Measurements from ENCODE around the gene PGAP3. TPM values are rescaled to one million over a fixed set of nuclear protein-coding genes. Genes with fewer than 3 reads are reported as not detected.
A peak's percentile ranks its signal among the peaks of the same experiment; 100 is the strongest.

The PGAP3 gene
- total RNA-seq, 4 donors from 2014 or later, result 4.6 to 24.8 (median 19.5) TPM

- H3K4me3 ChIP-seq, result no peak overlapping the region
- H3K36me3 ChIP-seq, result no peaks in the 10 kb centered on the region
- H3K27ac ChIP-seq, result no peak overlapping the region
- DNase-seq, result no peak
- no peaks in the 10 kb centered on the region for H3K27me3 ChIP-seq
- H3K4me1 ChIP-seq, result no peaks in the 10 kb centered on the region
- no peaks in the 10 kb centered on the region for H3K9me3 ChIP-seq
- TF ChIP-seq CTCF (IDR thresholded peaks at IDR 0.05) (no peak), POLR2A (IDR thresholded peaks at IDR 0.05) (no peak)
- intact Hi-C loops (cut with DNase I; ENCODE audit: low total_unique reads), result no loop called here
Measured at GRCh38 chr17:39696731-39697130, 8.9 kb upstream of the PGAP3 start.

- no peaks in the 10 kb centered on the region for H3K27me3 ChIP-seq
Measured at GRCh38 chr17:39695089-39695474, 7.2 kb upstream of the PGAP3 start.

GRCh38 chr17:39694593-39694992, 6.7 kb upstream of the PGAP3 start:
- no peak for TF ChIP-seq POLR2A (IDR thresholded peaks at IDR 0.05)
- no peak for TF ChIP-seq CTCF (IDR thresholded peaks at IDR 0.05)
- H3K36me3 ChIP-seq, result no peaks in the 10 kb centered on the region
- no peaks in the 10 kb centered on the region for H3K27me3 ChIP-seq
- no peak overlapping the region for H3K27ac ChIP-seq
- H3K4me1 ChIP-seq, result no peaks in the 10 kb centered on the region
- no peak overlapping the region for H3K4me3 ChIP-seq
- intact Hi-C loops (cut with DNase I; ENCODE audit: low total_unique reads), result no loop called here
- H3K9me3 ChIP-seq, result no peaks in the 10 kb centered on the region
- DNase-seq, result no peak

More at GRCh38 chr17:39695089-39695474, 7.2 kb upstream of the PGAP3 start:
- Histone ChIP-seq H3K4me1 (no peaks in the 10 kb centered on the region), H3K27ac (no peak overlapping the region), H3K36me3 (no peaks in the 10 kb centered on the region), H3K4me3 (no peak overlapping the region), H3K9me3 (no peaks in the 10 kb centered on the region)
- TF ChIP-seq POLR2A (IDR thresholded peaks at IDR 0.05) (no peak), CTCF (IDR thresholded peaks at IDR 0.05) (no peak)
- intact Hi-C loops (cut with DNase I; ENCODE audit: low total_unique reads), result no loop called here
- DNase-seq, result no peak

GRCh38 chr17:39688945-39689344, 1.1 kb upstream of the PGAP3 start:
- H3K27me3 ChIP-seq, result no peaks in the 10 kb centered on the region
- peaks cover 0 to 6% of the 10 kb centered on the region in 2 donors for H3K4me1 ChIP-seq
- peak overlapping the region in 1 of 2 donors; percentile 64 for H3K4me3 ChIP-seq
- H3K9me3 ChIP-seq, result no peaks in the 10 kb centered on the region
- DNase-seq, result no peak
- no peak overlapping the region for H3K27ac ChIP-seq
- no peak for TF ChIP-seq CTCF (IDR thresholded peaks at IDR 0.05)
- no peak for TF ChIP-seq POLR2A (IDR thresholded peaks at IDR 0.05)
- intact Hi-C loops (cut with DNase I; ENCODE audit: low total_unique reads), result loop anchor here (10.0 kb wide), 1 partner anchor 54 kb away; the partner anchor contains the start of gene STARD3
- H3K36me3 ChIP-seq, result no peaks in the 10 kb centered on the region

- no peak for TF ChIP-seq POLR2A (IDR thresholded peaks at IDR 0.05)
- no peak for TF ChIP-seq CTCF (IDR thresholded peaks at IDR 0.05)
- Histone ChIP-seq H3K4me1 (peaks cover 0 to 6% of the 10 kb centered on the region in 2 donors), H3K27me3 (no peaks in the 10 kb centered on the region), H3K4me3 (peak overlapping the region; percentile 59 to 64), H3K27ac (peak overlapping the region; percentile 85 to 86), H3K9me3 (no peaks in the 10 kb centered on the region), H3K36me3 (no peaks in the 10 kb centered on the region)
- intact Hi-C loops (cut with DNase I; ENCODE audit: low total_unique reads), result loop anchor here (10.0 kb wide), 1 partner anchor 54 kb away; the partner anchor contains the start of gene STARD3
- no peak for DNase-seq
Measured at GRCh38 chr17:39688475-39688835, 598 bp upstream of the PGAP3 start.

Data from uterus (tissue), 4 donors.